HG03045 (cell line): Measurements from ENCODE around the gene IL3.

Source experiments
- ATAC-seq: cut with Tn5 transposase; IDR thresholded peaks from one replicate; pipeline ENCODE4 v1.9.1; 2021; ENCODE audit warnings: mild to moderate bottlenecking, moderate library complexity; ENCODE audit not compliant: unreplicated experiment

IL3 gene

GRCh38 chr5:132072070-132072469, 11.6 kb downstream of the IL3 start:
- no peak for ATAC-seq

GRCh38 chr5:132072528-132072927, 12.1 kb downstream of the IL3 start:
- ATAC-seq, result no peak

GRCh38 chr5:132073231-132074013, 13.0 kb downstream of the IL3 start, which contains the start of gene CSF2:
CSF2 (plus strand) TSS chr5:132073789; CDS start chr5:132073824, 35 bp downstream.
- no peak for ATAC-seq

- ATAC-seq, result no peak
These were observed 13.8 kb downstream of the IL3 start for GRCh38 chr5:132074091-132074771.

GRCh38 chr5:132074772-132075718, 14.6 kb downstream of the IL3 start:
- ATAC-seq, result no peak

- ATAC-seq, result no peak
These were observed 15.2 kb downstream of the IL3 start for GRCh38 chr5:132075719-132076077.

- ATAC-seq, result no peak
These were observed 15.9 kb downstream of the IL3 start for GRCh38 chr5:132076202-132076830.

- ATAC-seq, result no peak
These were observed 16.5 kb downstream of the IL3 start for GRCh38 chr5:132076983-132077382.

- ATAC-seq, result no peak
These were observed 18.6 kb downstream of the IL3 start for GRCh38 chr5:132079081-132079480.

GRCh38 chr5:132079619-132080018, 19.2 kb downstream of the IL3 start:
- ATAC-seq, result no peak

- ATAC-seq, result no peak
These were observed 20.1 kb downstream of the IL3 start for GRCh38 chr5:132080595-132080994.

GRCh38 chr5:132081458-132081857, 21.0 kb downstream of the IL3 start:
- ATAC-seq, result no peak

GRCh38 chr5:132082329-132083023, 22.0 kb downstream of the IL3 start:
- no peak for ATAC-seq

- no peak for ATAC-seq
These were observed 22.7 kb downstream of the IL3 start for GRCh38 chr5:132083071-132083678.

GRCh38 chr5:132085686-132086085, 25.2 kb downstream of the IL3 start:
- no peak for ATAC-seq

GRCh38 chr5:132086277-132086794, 25.9 kb downstream of the IL3 start:
- ATAC-seq, result no peak

GRCh38 chr5:132087176-132087575, 26.7 kb downstream of the IL3 start:
- no peak for ATAC-seq

GRCh38 chr5:132087661-132088060, 27.2 kb downstream of the IL3 start:
- ATAC-seq, result no peak

GRCh38 chr5:132089363-132089762, 28.9 kb downstream of the IL3 start:
- no peak for ATAC-seq

- ATAC-seq, result no peak
These were observed 29.7 kb downstream of the IL3 start for GRCh38 chr5:132090107-132090506.
